CD4-positive, alpha-beta memory T cell (primary cell): ENCODE measurements around the gene DUS3L. TPM values are rescaled to one million over a fixed set of nuclear protein-coding genes. Genes with fewer than 3 reads are reported as not detected.

Experiments used
- CTCF ChIA-PET: fragments of 350-600 bp; sonication (Branson Sonifier 250); formaldehyde crosslinking; loops from one replicate; lab custom pipeline; 2021; ENCODE audit warnings: inconsistent platforms; ENCODE audit not compliant: partially characterized antibody; lab: Charles Lee
- POLR2A ChIA-PET: fragments of 350-600 bp; sonication (Branson Sonifier 250); formaldehyde crosslinking; loops from one replicate; lab custom pipeline; 2021; ENCODE audit not compliant: partially characterized antibody; lab: Charles Lee
- DNase-seq, 5 donors: peaks; one replicate each; pipeline versions ENCODE4 v3.0.0 to v3.0.0-alpha.2; 2020 to 2022; ENCODE audit warnings: mixed read lengths in 1 of 5
- H3K27ac ChIP-seq: one replicate; pipeline ENCODE4 v1.7.0; 2013; ENCODE audit warnings: low read depth, low read length
- H3K27me3 ChIP-seq: 2 replicates; pipeline ENCODE4 v1.7.0; 2013; ENCODE audit warnings: mild to moderate bottlenecking, low read length, moderate library complexity; ENCODE audit not compliant: insufficient read depth
- H3K36me3 ChIP-seq: 2 replicates; pipeline ENCODE4 v1.7.0; 2013; ENCODE audit warnings: mild to moderate bottlenecking, low read length, moderate library complexity; ENCODE audit not compliant: insufficient read depth
- H3K4me1 ChIP-seq: 2 replicates; pipeline ENCODE4 v1.7.0; 2013; ENCODE audit warnings: mild to moderate bottlenecking, low read length, moderate library complexity; ENCODE audit not compliant: insufficient read depth
- H3K4me3 ChIP-seq, 2 donors: one replicate each; pipeline ENCODE4 v1.7.0; 2013; ENCODE audit warnings: low read length in 2 of 2, mild to moderate bottlenecking in 1 of 2
- H3K9me3 ChIP-seq, 2 donors: one replicate each; pipeline ENCODE4 v1.7.0; 2013; ENCODE audit warnings: low read length in 2 of 2, control low read depth in 1 of 2; ENCODE audit not compliant: control insufficient read depth in 1 of 2
- H3K27ac Mint-ChIP-seq, 7 donors: one replicate each; pipeline ENCODE4 v1.8.0; 2020 to 2021; ENCODE audit warnings: mixed read lengths in 7 of 7, mild to moderate bottlenecking in 6 of 7, inconsistent platforms in 3 of 7, moderate library complexity in 3 of 7
- H3K27me3 Mint-ChIP-seq, 2 donors: one replicate each; pipeline ENCODE4 v1.8.0; 2020 to 2021; ENCODE audit warnings: mixed read lengths in 2 of 2
- H3K36me3 Mint-ChIP-seq, 2 donors: one replicate each; pipeline ENCODE4 v1.8.0; 2020 to 2021; ENCODE audit warnings: mixed read lengths in 2 of 2, inconsistent platforms in 1 of 2, mild to moderate bottlenecking in 1 of 2
- H3K4me1 Mint-ChIP-seq, 4 donors: one replicate each; pipeline ENCODE4 v1.8.0; 2020 to 2021; ENCODE audit warnings: mixed read lengths in 4 of 4, mild to moderate bottlenecking in 1 of 4
- H3K4me3 Mint-ChIP-seq, 8 donors: one replicate each; pipeline ENCODE4 v1.8.0; 2020 to 2021; ENCODE audit warnings: mixed read lengths in 8 of 8, mild to moderate bottlenecking in 7 of 8, moderate library complexity in 6 of 8, inconsistent platforms in 3 of 8
- H3K9me3 Mint-ChIP-seq, 8 donors: one replicate each; pipeline ENCODE4 v1.8.0; 2020 to 2021; ENCODE audit warnings: mixed read lengths in 8 of 8, mild to moderate bottlenecking in 5 of 8, inconsistent platforms in 3 of 8, moderate library complexity in 1 of 8
- intact Hi-C: fragments of 100-400 bp; cut with micrococcal nuclease; formaldehyde crosslinking; loops from one replicate; pipeline ENCODE4 v1.15.1; 2023
- polyA plus RNA-seq, 2 donors: library from polyadenylated mRNA; unstranded; fragments of 300-500 nt; fragmentation: Illumina TruSeq; gene quantifications; one replicate each; pipeline ENCODE4 v1.2.3, GENCODE V29; 2021
- total RNA-seq, 2 experiments: library from RNA; stranded (reverse); gene quantifications; one replicate each; pipeline ENCODE4 v1.2.3, GENCODE V29; 2021

The DUS3L gene
- total and polyA plus RNA-seq, 4 experiments from 2014 or later, result 34.2 to 72.9 (median 47.7) TPM

DNA sequence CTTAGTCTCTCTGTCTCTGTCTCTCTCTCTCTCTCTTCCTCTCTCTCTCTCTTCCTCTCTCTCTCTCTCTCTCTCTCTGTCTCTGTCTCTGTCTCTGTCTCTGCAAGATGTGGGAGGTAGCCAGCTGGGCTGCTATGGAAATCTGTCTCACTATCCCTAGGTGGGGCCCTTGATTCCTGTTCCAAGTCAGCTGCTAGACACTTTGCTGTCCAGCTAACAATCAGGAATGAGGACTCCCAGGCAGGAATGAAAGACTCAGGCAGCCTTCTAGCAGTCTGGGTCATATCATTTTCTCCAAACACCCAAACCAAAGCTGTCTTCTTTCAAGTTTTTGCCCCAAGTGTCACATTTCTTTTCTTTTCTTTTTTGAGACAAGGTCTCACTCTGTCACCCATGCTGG lies 47.3 kb downstream of the DUS3L start:
- intact Hi-C loops, result no loop called here
- Histone ChIP-seq H3K4me3 (no peak overlapping the region), H3K36me3 (no peaks in the 10 kb centered on the region), H3K9me3 (no peaks in the 10 kb centered on the region), H3K27ac (no peak overlapping the region), H3K27me3 (no peaks in the 10 kb centered on the region), H3K4me1 (no peaks in the 10 kb centered on the region)
- no peaks in the 10 kb centered on the region for H3K9me3 Mint-ChIP-seq
- H3K4me3 Mint-ChIP-seq, result no peak overlapping the region
- no peak for DNase-seq
- POLR2A ChIA-PET, result no interaction called here
- CTCF ChIA-PET, result no interaction called here
- H3K36me3 Mint-ChIP-seq, result no peaks in the 10 kb centered on the region
- peaks cover 2 to 3% of the 10 kb centered on the region in 2 donors for H3K27me3 Mint-ChIP-seq
- no peak overlapping the region for H3K27ac Mint-ChIP-seq
- H3K4me1 Mint-ChIP-seq, result peaks cover 0 to 4% (median 0%) of the 10 kb centered on the region in 4 donors

DNA sequence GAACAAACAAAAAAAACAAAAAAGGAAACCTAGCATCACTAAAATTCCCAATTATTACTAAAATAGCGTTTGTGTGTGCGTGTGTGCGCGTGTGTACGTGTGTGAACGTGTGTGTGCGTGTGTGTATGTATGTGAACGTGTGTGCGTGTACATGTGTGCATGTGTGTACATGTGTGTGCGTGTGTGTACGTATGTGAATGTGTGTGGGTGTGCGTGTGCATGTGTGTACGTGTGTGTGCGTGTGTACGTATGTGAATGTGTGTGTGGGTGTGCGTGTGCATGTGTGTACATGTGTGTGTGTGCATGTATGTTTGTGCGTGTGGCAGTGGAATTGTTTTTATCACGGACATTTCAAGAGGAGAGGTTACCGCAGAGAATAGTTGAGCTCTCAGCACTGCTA lies 48.9 kb downstream of the DUS3L start:
- Mint-ChIP-seq H3K27me3 (peaks cover 2 to 3% of the 10 kb centered on the region in 2 donors), H3K36me3 (no peaks in the 10 kb centered on the region), H3K27ac (no peak overlapping the region), H3K4me3 (no peak overlapping the region), H3K4me1 (peaks cover 0 to 4% (median 0%) of the 10 kb centered on the region in 4 donors), H3K9me3 (no peaks in the 10 kb centered on the region)
- intact Hi-C loops, result no loop called here
- Histone ChIP-seq H3K9me3 (no peaks in the 10 kb centered on the region), H3K36me3 (no peaks in the 10 kb centered on the region), H3K27me3 (no peaks in the 10 kb centered on the region), H3K27ac (no peak overlapping the region), H3K4me1 (no peaks in the 10 kb centered on the region), H3K4me3 (no peak overlapping the region)
- ChIA-PET POLR2A (no interaction called here), CTCF (no interaction called here)
- no peak for DNase-seq

DNA sequence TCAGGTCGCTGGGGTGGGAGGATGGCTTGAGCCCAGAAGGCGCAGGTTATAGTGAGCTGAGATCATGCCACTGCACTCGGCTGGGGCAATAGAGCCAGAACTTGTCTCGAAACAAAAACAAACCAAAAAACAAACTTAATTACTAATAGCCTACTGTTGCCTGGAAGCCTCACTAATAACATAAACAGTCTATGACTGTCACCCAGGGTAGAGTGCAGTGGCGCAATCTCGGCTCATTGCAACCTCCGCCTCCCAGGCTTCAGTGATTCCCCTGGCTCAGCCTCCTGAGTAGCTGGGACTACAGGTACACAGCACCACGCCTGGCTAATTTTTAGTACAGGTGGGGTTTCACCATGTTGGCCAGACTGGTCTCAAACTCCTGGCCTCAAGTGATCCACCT lies 52.5 kb downstream of the DUS3L start:
- no peaks in the 10 kb centered on the region for H3K4me1 ChIP-seq
- Mint-ChIP-seq H3K4me1 (peaks cover 0 to under 1% (median 0%) of the 10 kb centered on the region in 4 donors), H3K27ac (no peak overlapping the region), H3K9me3 (no peaks in the 10 kb centered on the region), H3K4me3 (no peak overlapping the region), H3K27me3 (no peaks in the 10 kb centered on the region), H3K36me3 (no peaks in the 10 kb centered on the region)
- H3K27me3 ChIP-seq, result no peaks in the 10 kb centered on the region
- no peak overlapping the region for H3K4me3 ChIP-seq
- ChIA-PET CTCF (interaction anchor here (0.7 kb wide), 1 partner anchor 239 kb away, joined by 3 read pairs; no protein-coding TSS in a partner anchor), POLR2A (no interaction called here)
- H3K27ac ChIP-seq, result no peak overlapping the region
- H3K9me3 ChIP-seq, result no peaks in the 10 kb centered on the region
- H3K36me3 ChIP-seq, result no peaks in the 10 kb centered on the region
- intact Hi-C loops, result no loop called here
- DNase-seq, result no peak

Other genes starting within 250 kb of the DUS3L start
- gene TINCR, start 223.2 kb downstream of the DUS3L start, total RNA-seq, result 1 to 10 TPM; 1.4 TPM
- under 1 TPM in 1 of 2 donors, not detected in 1; 0.20 TPM for gene TINCR, start 223.2 kb downstream of the DUS3L start, polyA plus RNA-seq
- gene SAFB2, start 168.4 kb downstream of the DUS3L start, total RNA-seq, result 100 to 1,000 TPM; 257 to 263 TPM
- 10 to 100 TPM; 16.6 to 65.4 TPM for gene SAFB2, start 168.4 kb downstream of the DUS3L start, polyA plus RNA-seq
- 100 to 1,000 TPM; 202 to 211 TPM for gene SAFB, start 168.1 kb downstream of the DUS3L start, total RNA-seq
- 100 to 1,000 TPM in 1 of 2 donors, 10 to 100 TPM in 1; 14.6 to 117 TPM for gene SAFB, start 168.1 kb downstream of the DUS3L start, polyA plus RNA-seq
- gene MICOS13, start 110.6 kb downstream of the DUS3L start, total RNA-seq, result 10 to 100 TPM; 40.5 to 41.1 TPM
- gene MICOS13, start 110.6 kb downstream of the DUS3L start, polyA plus RNA-seq, result 100 to 1,000 TPM; 114 TPM
- 1 to 10 TPM; 3.5 to 4.8 TPM for gene HSD11B1L, start 110.1 kb downstream of the DUS3L start, total RNA-seq
- 1 to 10 TPM; 2.9 to 4.3 TPM for gene HSD11B1L, start 110.1 kb downstream of the DUS3L start, polyA plus RNA-seq
- 1,000 to 10,000 TPM; 1,675 to 1,762 TPM for gene RPL36, start 100.9 kb downstream of the DUS3L start, total RNA-seq
- gene RPL36, start 100.9 kb downstream of the DUS3L start, polyA plus RNA-seq, result 1,000 to 10,000 TPM; 1,862 to 2,485 TPM
- 10 to 100 TPM; 59.6 to 64.7 TPM for gene LONP1, start 71.0 kb downstream of the DUS3L start, total RNA-seq
- gene LONP1, start 71.0 kb downstream of the DUS3L start, polyA plus RNA-seq, result 10 to 100 TPM; 10.9 to 39.9 TPM
- not detected for gene CATSPERD, start 70.5 kb downstream of the DUS3L start, total RNA-seq
- gene CATSPERD, start 70.5 kb downstream of the DUS3L start, polyA plus RNA-seq, result not detected
- gene PRR22, start 6.4 kb downstream of the DUS3L start, total RNA-seq, result 1 to 10 TPM; 5.9 to 6.6 TPM
- not detected for gene PRR22, start 6.4 kb downstream of the DUS3L start, polyA plus RNA-seq
- gene NRTN, start 13.9 kb upstream of the DUS3L start, total RNA-seq, result under 1 TPM; 0.61 to 0.91 TPM
- gene NRTN, start 13.9 kb upstream of the DUS3L start, polyA plus RNA-seq, result under 1 TPM; 0.34 to 0.42 TPM
- not detected for gene FUT6, start 48.5 kb upstream of the DUS3L start, total RNA-seq
- not detected for gene FUT6, start 48.5 kb upstream of the DUS3L start, polyA plus RNA-seq
- gene FUT3, start 60.3 kb upstream of the DUS3L start, total RNA-seq, result under 1 TPM in 1 of 2 experiments, not detected in 1; 0.15 TPM
- gene FUT3, start 60.3 kb upstream of the DUS3L start, polyA plus RNA-seq, result not detected
- under 1 TPM in 1 of 2 experiments, not detected in 1; 0.17 TPM for gene FUT5, start 79.4 kb upstream of the DUS3L start, total RNA-seq
- gene FUT5, start 79.4 kb upstream of the DUS3L start, polyA plus RNA-seq, result not detected
- gene NDUFA11, start 112.6 kb upstream of the DUS3L start, total RNA-seq, result 100 to 1,000 TPM; 139 to 153 TPM
- gene NDUFA11, start 112.6 kb upstream of the DUS3L start, polyA plus RNA-seq, result 100 to 1,000 TPM; 330 to 388 TPM
- gene VMAC, start 113.7 kb upstream of the DUS3L start, total RNA-seq, result 10 to 100 TPM; 36.6 to 37.5 TPM
- 1 to 10 TPM; 5.6 to 6.3 TPM for gene VMAC, start 113.7 kb upstream of the DUS3L start, polyA plus RNA-seq
- gene CAPS, start 123.1 kb upstream of the DUS3L start, total RNA-seq, result 10 to 100 TPM; 65.0 to 68.0 TPM
- 1 to 10 TPM; 1.7 to 4.3 TPM for gene CAPS, start 123.1 kb upstream of the DUS3L start, polyA plus RNA-seq
- 10 to 100 TPM; 84.1 to 94.9 TPM for gene RANBP3, start 187.0 kb upstream of the DUS3L start, total RNA-seq
- 10 to 100 TPM in 1 of 2 donors, 1 to 10 TPM in 1; 3.4 to 11.6 TPM for gene RANBP3, start 187.0 kb upstream of the DUS3L start, polyA plus RNA-seq